Measurements from ENCODE around the gene ACTR2.
"Not testable (repeated sequence)": the region's sequence is repeated elsewhere in the genome, so short reads cannot be mapped to it uniquely, and the experiment has no call there.

GRCh38 chr2:65244452-65244851 is 16.8 kb downstream of the ACTR2 start:
- not testable (repeated sequence) for TF ChIP-seq CTCF (IDR thresholded peaks at IDR 0.05; ENCODE audit: low read depth, low read length); EZH2phosphoT487 (IDR thresholded peaks at IDR 0.05; ENCODE audit: low read depth)

Data from OCI-LY3 (cell line).